Frontal cortex (tissue), 4 donors: ENCODE results near the gene MED12L. TPM values are rescaled to one million over a fixed set of nuclear protein-coding genes. Genes with fewer than 3 reads are reported as not detected.

Source experiments
- DNase-seq, 2 donors: peaks; one replicate each; pipeline ENCODE4 v3.0.0; 2012; ENCODE audit warnings: low spot score in 2 of 2
- FAIRE-seq: peaks from 2 replicates; lab custom pipeline; 2012; peaks lifted over from hg19 to GRCh38; lab: Jason Lieb, UNC
- total RNA-seq: library from RNA; depleted of rRNA; stranded (reverse); fragments of >200 nt; gene quantifications from one replicate; pipeline ENCODE4 v1.2.3, GENCODE V29; 2014
- donor health status: control.
- donor health status: control.
- donor health status: control.

MED12L gene
- total RNA-seq, 1 donor from 2014 or later, result 6.1 TPM

- DNase-seq, result peak; percentile 56 to 68
- FAIRE-seq, result no peak
Observed at GRCh38 chr3:151085889-151086483, 522 bp downstream of the MED12L start.

GRCh38 chr3:151086484-151087456 lies 1.3 kb downstream of the MED12L start:
- peak; percentile 71 to 76 for DNase-seq

GRCh38 chr3:151087648-151088047 lies 2.2 kb downstream of the MED12L start:
- no peak for DNase-seq

More at GRCh38 chr3:151086484-151087456, 1.3 kb downstream of the MED12L start:
- FAIRE-seq, result no peak

GRCh38 chr3:151091685-151092345 lies 6.4 kb downstream of the MED12L start:
- no peak for FAIRE-seq
- DNase-seq, result no peak

More at GRCh38 chr3:151087648-151088047, 2.2 kb downstream of the MED12L start:
- no peak for FAIRE-seq

GRCh38 chr3:151093148-151093547 lies 7.7 kb downstream of the MED12L start:
- no peak for DNase-seq
- FAIRE-seq, result no peak

- no peak for DNase-seq
- no peak for FAIRE-seq
Observed at GRCh38 chr3:151093905-151094304, 8.4 kb downstream of the MED12L start.

- no peak for DNase-seq
- FAIRE-seq, result no peak
Observed at GRCh38 chr3:151096716-151097115, 11.3 kb downstream of the MED12L start.

GRCh38 chr3:151100076-151100475 lies 14.6 kb downstream of the MED12L start:
- FAIRE-seq (no peak), DNase-seq (no peak)

- FAIRE-seq (no peak), DNase-seq (no peak)
Observed at GRCh38 chr3:151101270-151101969, 16.0 kb downstream of the MED12L start.

GRCh38 chr3:151106311-151106710 lies 20.8 kb downstream of the MED12L start:
- DNase-seq (no peak), FAIRE-seq (no peak)

- no peak for DNase-seq
- no peak for FAIRE-seq
Observed at GRCh38 chr3:151107177-151107576, 21.7 kb downstream of the MED12L start.

GRCh38 chr3:151107701-151108100 lies 22.2 kb downstream of the MED12L start:
- no peak for DNase-seq

GRCh38 chr3:151109286-151109800 lies 23.9 kb downstream of the MED12L start:
- no peak for FAIRE-seq

More at GRCh38 chr3:151107701-151108100, 22.2 kb downstream of the MED12L start:
- FAIRE-seq, result no peak

GRCh38 chr3:151112731-151113130 lies 27.3 kb downstream of the MED12L start:
- FAIRE-seq (no peak), DNase-seq (no peak)

More at GRCh38 chr3:151109286-151109800, 23.9 kb downstream of the MED12L start:
- DNase-seq, result no peak

GRCh38 chr3:151113343-151113742 lies 27.9 kb downstream of the MED12L start:
- DNase-seq (no peak), FAIRE-seq (no peak)

- FAIRE-seq (no peak), DNase-seq (no peak)
Observed at GRCh38 chr3:151117047-151117446, 31.6 kb downstream of the MED12L start.

GRCh38 chr3:151119188-151119587 lies 33.7 kb downstream of the MED12L start:
- DNase-seq, result no peak
- no peak for FAIRE-seq

GRCh38 chr3:151120409-151120808 lies 34.9 kb downstream of the MED12L start:
- DNase-seq (no peak), FAIRE-seq (no peak)

- no peak for DNase-seq
- no peak for FAIRE-seq
Observed at GRCh38 chr3:151121016-151121415, 35.6 kb downstream of the MED12L start.

GRCh38 chr3:151123827-151124226 lies 38.4 kb downstream of the MED12L start:
- DNase-seq (no peak), FAIRE-seq (no peak)
